Neural cell (in vitro differentiated cells): Measurements from ENCODE around the gene HMSD. TPM values are rescaled to one million over a fixed set of nuclear protein-coding genes. Genes with fewer than 3 reads are reported as not detected.
"Not testable (repeated sequence)": the region's sequence is repeated elsewhere in the genome, so short reads cannot be mapped to it uniquely, and the experiment has no call there.

Experiments
- H2AFZ ChIP-seq: fragments of 200-600, 300-800 bp; sonication (generic), shearing (Covaris generic); 2 replicates; pipeline ENCODE4 v1.6.0; 2014; ENCODE audit warnings: low read depth, mild to moderate bottlenecking, antibody characterized with exemption, low read length, moderate library complexity
- H3F3A ChIP-seq: fragments of 200-600 bp; shearing (Covaris generic); 2 replicates; pipeline ENCODE4 v1.6.1; 2016; ENCODE audit warnings: mild to moderate bottlenecking, moderate library complexity, mixed read lengths, antibody characterized with exemption, low read length; ENCODE audit not compliant: insufficient read depth, poor library complexity, severe bottlenecking
- H3K27ac ChIP-seq: fragments of 200-600, 300-800 bp; sonication (generic), shearing (Covaris generic); 2 replicates; pipeline ENCODE4 v1.5.1; 2014; ENCODE audit warnings: mild to moderate bottlenecking, low read length, moderate library complexity
- H3K27me3 ChIP-seq: fragments of 300-800, 200-600 bp; sonication (generic), shearing (Covaris generic); 2 replicates; pipeline ENCODE4 v1.6.0; 2014; ENCODE audit warnings: mild to moderate bottlenecking, low read depth, low read length, moderate library complexity; ENCODE audit not compliant: insufficient read depth
- H3K36me3 ChIP-seq: fragments of 300-800, 200-600 bp; sonication (generic), shearing (Covaris generic); 2 replicates; pipeline ENCODE4 v1.5.1; 2014; ENCODE audit warnings: mild to moderate bottlenecking, antibody characterized with exemption, low read length, moderate library complexity; ENCODE audit not compliant: insufficient read depth
- H3K4me2 ChIP-seq: fragments of 300-800, 200-600 bp; sonication (generic), shearing (Covaris generic); 2 replicates; pipeline ENCODE4 v1.6.0; 2014; ENCODE audit warnings: mild to moderate bottlenecking, low read length
- H3K4me3 ChIP-seq: fragments of 300-800, 200-600 bp; sonication (generic), shearing (Covaris generic); 2 replicates; pipeline ENCODE4 v1.5.1; 2014; ENCODE audit warnings: mild to moderate bottlenecking, low read length, moderate library complexity
- H3K79me2 ChIP-seq: fragments of 200-600 bp; shearing (Covaris generic); replicated peaks from 2 replicates; pipeline ENCODE4 v1.6.0; 2014; ENCODE audit warnings: mild to moderate bottlenecking, low read length, moderate library complexity; ENCODE audit not compliant: insufficient read depth
- H3K9ac ChIP-seq: fragments of 300-800, 200-600 bp; sonication (generic), shearing (Covaris generic); 2 replicates; pipeline ENCODE4 v1.6.1; 2016; ENCODE audit warnings: mild to moderate bottlenecking, low read length, mixed read lengths
- H3K9me2 ChIP-seq: fragments of 200-600 bp; shearing (Covaris generic); 2 replicates; pipeline ENCODE4 v1.6.1; 2016; ENCODE audit warnings: mild to moderate bottlenecking, low read length, mixed read lengths; ENCODE audit not compliant: insufficient read depth
- H3K9me3 ChIP-seq: fragments of 200-600, 300-800 bp; sonication (generic), shearing (Covaris generic); 2 replicates; pipeline ENCODE4 v1.6.1; 2016; ENCODE audit warnings: mild to moderate bottlenecking, mixed run types, low read length, moderate library complexity, mixed read lengths
- H4K20me1 ChIP-seq: fragments of 200-600 bp; shearing (Covaris generic); 2 replicates; pipeline ENCODE4 v1.6.1; 2016; ENCODE audit warnings: mild to moderate bottlenecking, mixed run types; ENCODE audit not compliant: insufficient read depth
- EP300 ChIP-seq: fragments of 450-650 bp; conservative IDR thresholded peaks from 2 replicates; pipeline ENCODE4 v1.6.1; 2014; ENCODE audit warnings: antibody characterized with exemption, mild to moderate bottlenecking, moderate library complexity; ENCODE audit not compliant: poor library complexity, severe bottlenecking
- EZH2 ChIP-seq: fragments of 200-600, 300-800 bp; shearing (Covaris generic), sonication (generic); IDR thresholded peaks from 2 replicates; pipeline ENCODE4 v1.6.1; 2014; ENCODE audit warnings: antibody characterized with exemption, low read length, borderline replicate concordance, mild to moderate bottlenecking; ENCODE audit not compliant: insufficient read depth, poor library complexity, severe bottlenecking
- MXI1 ChIP-seq: fragments of 450-650 bp; conservative IDR thresholded peaks from 2 replicates; pipeline ENCODE4 v1.6.1; 2014; ENCODE audit warnings: antibody characterized with exemption, mild to moderate bottlenecking; ENCODE audit not compliant: poor library complexity, severe bottlenecking
- POLR2AphosphoS5 ChIP-seq: IDR thresholded peaks from 2 replicates; pipeline ENCODE4 v1.6.1; 2012
- RAD21 ChIP-seq: fragments of 450-650 bp; conservative IDR thresholded peaks from 2 replicates; pipeline ENCODE4 v1.6.1; 2014; ENCODE audit warnings: antibody characterized with exemption, mild to moderate bottlenecking, moderate library complexity
- SMC3 ChIP-seq: fragments of 450-650 bp; conservative IDR thresholded peaks from 2 replicates; pipeline ENCODE4 v1.6.1; 2014; ENCODE audit warnings: antibody characterized with exemption, mild to moderate bottlenecking, moderate library complexity; ENCODE audit not compliant: poor library complexity
- TAF1 ChIP-seq: IDR thresholded peaks from 2 replicates; pipeline ENCODE4 v1.6.1; 2012; ENCODE audit warnings: low read depth
- polyA plus RNA-seq: library from polyadenylated mRNA; depleted of rRNA; stranded (reverse); fragments of >200 nt; gene quantifications from 2 replicates; pipeline ENCODE4 v1.2.3, GENCODE V29; 2014
- TF ChIP-seq, protein P1 (sequence below): fragments of 450-650 bp; IDR thresholded peaks from 2 replicates; pipeline ENCODE4 v1.5.1; 2014; ENCODE audit warnings: antibody characterized with exemption, mild to moderate bottlenecking, moderate library complexity; ENCODE audit not compliant: poor library complexity, severe bottlenecking
- TF ChIP-seq, protein P2 (sequence below): IDR thresholded peaks from 2 replicates; pipeline ENCODE4 v1.6.1; 2012; ENCODE audit warnings: borderline replicate concordance

HMSD gene
- polyA plus RNA-seq, 1 donor from 2014 or later = not detected

DNA sequence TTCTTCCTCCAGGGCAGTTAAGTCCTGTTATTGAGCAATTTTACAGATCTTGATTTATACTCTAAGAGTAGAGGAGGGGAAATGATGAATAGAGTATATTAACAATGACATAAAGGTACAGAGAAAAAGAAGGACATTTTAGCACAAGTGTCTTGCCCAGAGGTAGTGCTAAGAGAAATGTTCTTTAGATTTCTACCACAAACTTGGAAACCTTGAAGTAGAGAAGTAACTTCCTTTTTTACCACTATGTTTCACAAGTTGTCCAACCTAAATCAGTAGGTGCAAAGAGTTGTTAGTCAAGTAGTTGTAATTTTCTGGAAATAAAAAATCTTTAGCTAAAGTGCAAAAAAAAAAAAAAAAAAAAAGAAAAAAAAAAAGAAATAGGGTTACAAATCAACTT lies 19.7 kb upstream of the HMSD start:
- H2AFZ ChIP-seq, H3K36me3 ChIP-seq, H3K9me3 ChIP-seq, H3K4me3 ChIP-seq, H4K20me1 ChIP-seq, H3K9me2 ChIP-seq, H3K9ac ChIP-seq, H3K27me3 ChIP-seq, H3K79me2 ChIP-seq, H3K4me2 ChIP-seq, H3F3A ChIP-seq, H3K27ac ChIP-seq: not testable (repeated sequence)

DNA sequence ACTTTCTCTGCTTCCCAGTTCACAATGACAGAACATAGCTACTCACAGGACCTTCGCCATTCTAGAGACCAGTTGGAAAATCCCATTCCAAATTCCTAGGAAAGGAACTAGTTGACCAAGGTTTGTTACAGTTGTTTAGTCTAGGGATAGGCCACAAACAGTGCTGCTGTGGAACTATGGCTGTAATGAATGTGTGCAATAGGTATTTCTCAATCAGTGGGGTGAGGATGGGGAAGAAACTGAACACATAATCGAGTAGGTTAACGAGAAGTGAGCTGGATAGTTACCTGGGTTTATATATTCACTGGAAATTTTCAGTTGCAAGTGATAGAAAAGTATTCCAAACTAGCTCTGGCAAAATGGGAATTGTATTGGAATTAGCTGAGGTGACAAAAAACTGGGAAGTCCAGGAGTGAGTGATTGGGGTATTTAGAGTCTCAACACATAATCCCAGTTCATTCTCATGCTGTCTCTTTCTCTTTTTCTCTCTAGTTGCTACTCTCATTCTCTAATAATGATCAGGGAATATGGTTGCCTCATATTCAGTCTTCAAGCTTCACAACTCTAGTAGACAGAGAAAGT lies 18.2 kb upstream of the HMSD start:
- Histone ChIP-seq H3K4me2 (no peak overlapping the region), H3K4me3 (no peak overlapping the region), H2AFZ (no peak overlapping the region), H3F3A (no peaks in the 10 kb centered on the region), H3K9me3 (no peaks in the 10 kb centered on the region), H3K9me2 (no peaks in the 10 kb centered on the region), H4K20me1 (no peaks in the 10 kb centered on the region), H3K36me3 (no peaks in the 10 kb centered on the region), H3K27me3 (no peaks in the 10 kb centered on the region), H3K27ac (no peak overlapping the region), H3K79me2 (no peaks in the 10 kb centered on the region), H3K9ac (no peak overlapping the region)
- TF ChIP-seq EZH2 = no peak
- TF ChIP-seq EP300 = no peak
- no peak for TF ChIP-seq SMC3
- TF ChIP-seq, protein P1, sequence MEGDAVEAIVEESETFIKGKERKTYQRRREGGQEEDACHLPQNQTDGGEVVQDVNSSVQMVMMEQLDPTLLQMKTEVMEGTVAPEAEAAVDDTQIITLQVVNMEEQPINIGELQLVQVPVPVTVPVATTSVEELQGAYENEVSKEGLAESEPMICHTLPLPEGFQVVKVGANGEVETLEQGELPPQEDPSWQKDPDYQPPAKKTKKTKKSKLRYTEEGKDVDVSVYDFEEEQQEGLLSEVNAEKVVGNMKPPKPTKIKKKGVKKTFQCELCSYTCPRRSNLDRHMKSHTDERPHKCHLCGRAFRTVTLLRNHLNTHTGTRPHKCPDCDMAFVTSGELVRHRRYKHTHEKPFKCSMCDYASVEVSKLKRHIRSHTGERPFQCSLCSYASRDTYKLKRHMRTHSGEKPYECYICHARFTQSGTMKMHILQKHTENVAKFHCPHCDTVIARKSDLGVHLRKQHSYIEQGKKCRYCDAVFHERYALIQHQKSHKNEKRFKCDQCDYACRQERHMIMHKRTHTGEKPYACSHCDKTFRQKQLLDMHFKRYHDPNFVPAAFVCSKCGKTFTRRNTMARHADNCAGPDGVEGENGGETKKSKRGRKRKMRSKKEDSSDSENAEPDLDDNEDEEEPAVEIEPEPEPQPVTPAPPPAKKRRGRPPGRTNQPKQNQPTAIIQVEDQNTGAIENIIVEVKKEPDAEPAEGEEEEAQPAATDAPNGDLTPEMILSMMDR = no peak
- TF ChIP-seq POLR2AphosphoS5 = no peak
- TF ChIP-seq MXI1 = no peak
- TF ChIP-seq, protein P2, sequence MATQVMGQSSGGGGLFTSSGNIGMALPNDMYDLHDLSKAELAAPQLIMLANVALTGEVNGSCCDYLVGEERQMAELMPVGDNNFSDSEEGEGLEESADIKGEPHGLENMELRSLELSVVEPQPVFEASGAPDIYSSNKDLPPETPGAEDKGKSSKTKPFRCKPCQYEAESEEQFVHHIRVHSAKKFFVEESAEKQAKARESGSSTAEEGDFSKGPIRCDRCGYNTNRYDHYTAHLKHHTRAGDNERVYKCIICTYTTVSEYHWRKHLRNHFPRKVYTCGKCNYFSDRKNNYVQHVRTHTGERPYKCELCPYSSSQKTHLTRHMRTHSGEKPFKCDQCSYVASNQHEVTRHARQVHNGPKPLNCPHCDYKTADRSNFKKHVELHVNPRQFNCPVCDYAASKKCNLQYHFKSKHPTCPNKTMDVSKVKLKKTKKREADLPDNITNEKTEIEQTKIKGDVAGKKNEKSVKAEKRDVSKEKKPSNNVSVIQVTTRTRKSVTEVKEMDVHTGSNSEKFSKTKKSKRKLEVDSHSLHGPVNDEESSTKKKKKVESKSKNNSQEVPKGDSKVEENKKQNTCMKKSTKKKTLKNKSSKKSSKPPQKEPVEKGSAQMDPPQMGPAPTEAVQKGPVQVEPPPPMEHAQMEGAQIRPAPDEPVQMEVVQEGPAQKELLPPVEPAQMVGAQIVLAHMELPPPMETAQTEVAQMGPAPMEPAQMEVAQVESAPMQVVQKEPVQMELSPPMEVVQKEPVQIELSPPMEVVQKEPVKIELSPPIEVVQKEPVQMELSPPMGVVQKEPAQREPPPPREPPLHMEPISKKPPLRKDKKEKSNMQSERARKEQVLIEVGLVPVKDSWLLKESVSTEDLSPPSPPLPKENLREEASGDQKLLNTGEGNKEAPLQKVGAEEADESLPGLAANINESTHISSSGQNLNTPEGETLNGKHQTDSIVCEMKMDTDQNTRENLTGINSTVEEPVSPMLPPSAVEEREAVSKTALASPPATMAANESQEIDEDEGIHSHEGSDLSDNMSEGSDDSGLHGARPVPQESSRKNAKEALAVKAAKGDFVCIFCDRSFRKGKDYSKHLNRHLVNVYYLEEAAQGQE = no peak
- no peak for TF ChIP-seq RAD21
- TF ChIP-seq TAF1 = no peak
